A549 (cell line): ENCODE data around the gene DPYSL4. TPM values are rescaled to one million over a fixed set of nuclear protein-coding genes. Genes with fewer than 3 reads are reported as not detected.

ENCODE experiments used
- ATAC-seq, 2 experiments: fragments of 200-7000 bp in 1 of 2; fragments of >200 bp in 1 of 2; cut with Nextera tagmentation in 1 of 2; cut with Tn5 transposase in 1 of 2; 3 replicates each; pipeline versions ENCODE4 v1.8.0 to v1.9.1; 2018 to 2020; ENCODE audit warnings: mild to moderate bottlenecking in 1 of 2, moderate library complexity in 1 of 2
- CTCF ChIA-PET: fragments of 300-600 bp; sonication (Branson Sonifier 250); formaldehyde crosslinking; extraction: SDS; loops from one replicate; lab custom pipeline; 2021; ENCODE audit warnings: antibody characterized with exemption, inconsistent platforms; lab: Yijun Ruan, JAX
- POLR2A ChIA-PET: fragments of 350-600 bp; formaldehyde crosslinking; extraction: SDS; loops from one replicate; lab custom pipeline; 2021; ENCODE audit warnings: antibody characterized with exemption, inconsistent platforms; lab: Yijun Ruan, JAX
- DNase-seq, 2 experiments: peaks; one replicate each; pipeline versions ENCODE4 v3.0.0 to v3.0.0-alpha.2; 2011 to 2016; ENCODE audit warnings: low read depth in 1 of 2, low spot score in 1 of 2
- FAIRE-seq: peaks from 2 replicates; lab custom pipeline; 2011; peaks lifted over from hg19 to GRCh38; lab: Jason Lieb, UNC
- H3K27ac ChIP-seq, 2 experiments: fragments of >200 bp; sonication (Bioruptor Twin); formaldehyde crosslinking; 3 replicates each; pipeline ENCODE4 v1.5.1; 2016 to 2017
- H3K4me1 ChIP-seq: fragments of >200 bp; sonication (Bioruptor Twin); formaldehyde crosslinking; 3 replicates; pipeline ENCODE4 v1.6.1; 2016
- H3K4me2 ChIP-seq: fragments of >200 bp; sonication (Bioruptor Twin); formaldehyde crosslinking; 3 replicates; pipeline ENCODE4 v1.6.1; 2016
- H3K4me3 ChIP-seq: fragments of >200 bp; sonication (Bioruptor Twin); formaldehyde crosslinking; 3 replicates; pipeline ENCODE4 v1.5.1; 2016
- H3K9me3 ChIP-seq: fragments of >200 bp; sonication (Bioruptor Twin); formaldehyde crosslinking; 3 replicates; pipeline ENCODE4 v1.6.1; 2016
- CBX8 ChIP-seq: fragments of 200-600 bp; sonication (generic); IDR thresholded peaks from 2 replicates; pipeline ENCODE4 v1.6.1; 2016
- CTCF ChIP-seq: fragments of >200 bp; sonication (Bioruptor Twin); formaldehyde crosslinking; IDR thresholded peaks from 3 replicates; pipeline ENCODE4 v1.5.1; 2016
- EP300 ChIP-seq, 2 experiments: fragments of >200 bp; sonication (Bioruptor Twin); formaldehyde crosslinking; IDR thresholded peaks; 2 replicates in 1 of 2; 3 replicates in 1 of 2; pipeline ENCODE4 v1.6.1; 2016 to 2017
- FOXS1 ChIP-seq: fragments of 250-450 bp; sonication (Bioruptor Pico); IDR thresholded peaks from 2 replicates; pipeline ENCODE4 v1.5.0; 2020; ENCODE audit warnings: mild to moderate bottlenecking, moderate library complexity
- HOXB13 ChIP-seq: fragments of 250-450 bp; sonication (Bioruptor Pico); IDR thresholded peaks from 2 replicates; pipeline ENCODE4 v1.5.0; 2020; ENCODE audit warnings: low read depth, mild to moderate bottlenecking, moderate library complexity
- JUNB ChIP-seq: fragments of >200 bp; sonication (Bioruptor Twin); formaldehyde crosslinking; IDR thresholded peaks from 2 replicates; pipeline ENCODE4 v1.6.1; 2016
- NFE2L2 ChIP-seq: fragments of 150-350 bp; conservative IDR thresholded peaks from 2 replicates; pipeline ENCODE4 v1.6.1; 2014; ENCODE audit warnings: low read length
- NPAS2 ChIP-seq: fragments of 250-450 bp; sonication (Bioruptor Pico); IDR thresholded peaks from 2 replicates; pipeline ENCODE4 v1.8.0; 2022; ENCODE audit warnings: mild to moderate bottlenecking, moderate library complexity, borderline replicate concordance
- RARB ChIP-seq: fragments of 250-450 bp; sonication (Bioruptor Pico); IDR thresholded peaks from 2 replicates; pipeline ENCODE4 v1.8.0; 2021; ENCODE audit warnings: mild to moderate bottlenecking, moderate library complexity
- RFX5 ChIP-seq: fragments of 450-650 bp; IDR thresholded peaks from 2 replicates; pipeline ENCODE4 v1.7.1; 2014; ENCODE audit warnings: antibody characterized with exemption, mild to moderate bottlenecking, moderate library complexity
- RNF2 ChIP-seq: fragments of 200-600 bp; sonication (generic); IDR thresholded peaks from 2 replicates; pipeline ENCODE4 v1.6.1; 2016; ENCODE audit warnings: low read depth, mild to moderate bottlenecking, antibody characterized with exemption, moderate library complexity, borderline replicate concordance
- SMC3 ChIP-seq: fragments of >200 bp; sonication (Bioruptor Twin); formaldehyde crosslinking; IDR thresholded peaks from 3 replicates; pipeline ENCODE4 v1.6.1; 2018; ENCODE audit warnings: inconsistent platforms
- ZFP36 ChIP-seq: fragments of 450-650 bp; IDR thresholded peaks from 2 replicates; pipeline ENCODE4 v1.6.1; 2014; ENCODE audit warnings: borderline replicate concordance; ENCODE audit not compliant: partially characterized antibody
- ZNF302 ChIP-seq: fragments of 250-450 bp; sonication (Bioruptor Pico); IDR thresholded peaks from 2 replicates; pipeline ENCODE4 v1.9.0; 2021; ENCODE audit warnings: inconsistent platforms, mild to moderate bottlenecking, moderate library complexity
- ZSCAN20 ChIP-seq: fragments of 250-450 bp; sonication (Bioruptor Pico); IDR thresholded peaks from 2 replicates; pipeline ENCODE4 v1.8.0; 2022; ENCODE audit warnings: mild to moderate bottlenecking, moderate library complexity
- WGBS: methylation state at CpG from one replicate; pipeline ENCODE4 v1.1.6; 2017; ENCODE audit errors: missing lambda C conversion rate; 5-methylcytosine and 5-hydroxymethylcytosine counted together
- polyA plus RNA-seq, 4 experiments: library from polyadenylated mRNA; depleted of rRNA in 3 of 4; stranded (reverse); fragments of >200 nt; fragmentation: RNase III in 1 of 4; extraction: RNeasy Plus Mini Kit Qiagen cat#74134 plus additional on column Dnase treatment in 1 of 4; gene quantifications; 2 replicates in 3 of 4; 3 replicates in 1 of 4; pipeline ENCODE4 v1.2.3, GENCODE V29; 2011 to 2017
- TF ChIP-seq, protein P1 (sequence below): IDR thresholded peaks from 2 replicates; pipeline ENCODE4 v1.6.1; 2012; ENCODE audit warnings: low read depth, borderline replicate concordance

DPYSL4 gene
- polyA plus RNA-seq, 2 of the 4 experiments (the other 2 are of a cell fraction): 2.9 to 14.1 TPM

DNA sequence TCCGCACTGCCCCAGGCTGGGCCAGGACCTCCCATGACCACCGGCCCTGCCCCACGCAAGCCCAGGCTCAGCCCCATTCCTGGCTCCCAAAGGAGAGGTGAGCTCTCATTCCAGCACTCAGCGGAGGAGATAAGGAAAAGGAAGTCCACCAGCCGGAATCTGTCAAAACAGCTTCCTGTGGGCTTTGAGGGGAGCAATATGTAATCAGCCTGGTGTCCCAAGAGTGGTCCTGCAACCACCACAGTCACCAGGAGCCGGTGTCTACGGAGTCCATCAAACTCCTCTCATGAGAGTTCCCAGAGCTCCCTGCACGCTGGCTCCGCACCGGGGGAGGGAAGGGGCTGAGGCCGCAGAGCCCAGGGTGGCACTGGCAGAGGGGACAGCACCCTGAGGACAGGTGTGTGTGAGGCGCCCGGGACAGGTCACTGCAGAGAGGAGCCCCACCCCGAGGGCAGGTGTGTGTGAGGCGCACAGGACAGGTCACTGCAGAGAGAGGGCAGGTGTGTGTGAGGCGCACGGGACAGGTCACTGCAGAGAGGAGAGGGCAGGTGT is 63.2 kb downstream of the DPYSL4 start:
- Histone ChIP-seq H3K27ac (no peak overlapping the region; a peak in 1 of 6 replicates), H3K4me3 (no peak overlapping the region)
- CTCF ChIA-PET: interaction anchor here (1.3 to 3.2 kb wide), 3 partner anchors 27 to 104 kb away, joined by 4 to 13 read pairs (median 7); no protein-coding TSS in a partner anchor
- FAIRE-seq (no peak), DNase-seq (no peak)
- no peak for TF ChIP-seq FOXS1
- TF ChIP-seq, all 56 proteins: peak for 0
- Histone ChIP-seq H3K4me2 (no peak overlapping the region), H3K4me1 (peaks cover 10% of the 10 kb centered on the region), H3K9me3 (no peaks in the 10 kb centered on the region)
- peak in 1 of 2 experiments; percentile 4; a peak in 2 of 6 replicates for ATAC-seq
- WGBS: 87% methylated on average over 6 of the region's 17 CpGs
- POLR2A ChIA-PET: interaction anchor here (1.4 kb wide), 1 partner anchor 58 kb away, joined by 9 read pairs; the partner anchor contains the start of gene STK32C

DNA sequence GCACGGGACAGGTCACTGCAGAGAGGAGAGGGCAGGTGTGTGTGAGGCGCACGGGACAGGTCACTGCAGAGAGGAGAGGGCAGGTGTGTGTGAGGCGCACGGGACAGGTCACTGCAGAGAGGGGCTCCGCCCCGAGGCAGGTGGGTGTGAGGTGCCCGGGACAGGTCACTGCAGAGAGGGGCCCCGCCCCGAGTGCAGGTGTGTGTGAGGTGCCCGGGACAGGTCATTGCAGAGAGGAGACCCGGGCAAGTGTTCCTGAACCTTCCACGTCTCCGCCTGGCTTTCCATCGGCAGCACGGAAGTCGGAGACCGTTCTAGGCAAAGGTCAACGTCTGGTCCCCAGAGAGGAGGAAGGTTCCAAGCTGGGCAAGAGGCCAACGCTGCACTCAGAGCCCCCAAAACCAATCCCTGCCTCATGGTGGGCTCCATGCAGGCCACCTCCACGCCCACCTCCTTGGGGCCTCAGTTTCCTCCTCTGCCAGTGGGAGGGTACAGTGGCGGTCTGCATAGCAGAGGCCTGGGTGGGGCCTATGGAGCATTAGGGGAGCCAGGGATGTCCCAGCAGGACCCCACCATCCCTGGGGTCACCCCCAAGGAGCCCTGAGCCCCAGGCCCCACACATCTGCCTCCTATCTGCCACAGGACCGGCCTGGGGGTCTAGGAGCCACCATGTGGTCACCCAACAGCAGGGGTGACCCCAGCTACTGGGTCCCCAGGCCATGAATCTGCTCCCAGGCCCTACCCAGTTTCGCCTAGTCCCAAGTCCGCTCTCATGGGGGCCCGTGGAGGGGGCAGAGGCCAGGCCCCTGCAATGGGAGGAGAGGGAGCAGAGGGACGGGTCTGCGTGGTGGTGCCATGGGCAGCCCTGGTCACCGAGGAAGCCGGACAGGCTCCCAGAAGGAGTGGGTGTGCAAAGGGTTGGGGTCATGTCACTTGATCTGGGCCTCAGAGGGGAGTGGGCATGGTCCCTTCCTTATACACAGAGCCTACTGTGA is 64.0 kb downstream of the DPYSL4 start:
- 75% methylated on average over 24 of the region's 30 CpGs for WGBS
- ATAC-seq (no peak), FAIRE-seq (no peak), DNase-seq (no peak)
- no peak for TF ChIP-seq EP300 (IDR thresholded peaks at IDR 0.05)
- TF ChIP-seq RNF2: no peak
- TF ChIP-seq ZSCAN20 (CRISPR knock-in tag): no peak
- no peak for TF ChIP-seq NPAS2 (CRISPR knock-in tag)
- TF ChIP-seq, protein P1, sequence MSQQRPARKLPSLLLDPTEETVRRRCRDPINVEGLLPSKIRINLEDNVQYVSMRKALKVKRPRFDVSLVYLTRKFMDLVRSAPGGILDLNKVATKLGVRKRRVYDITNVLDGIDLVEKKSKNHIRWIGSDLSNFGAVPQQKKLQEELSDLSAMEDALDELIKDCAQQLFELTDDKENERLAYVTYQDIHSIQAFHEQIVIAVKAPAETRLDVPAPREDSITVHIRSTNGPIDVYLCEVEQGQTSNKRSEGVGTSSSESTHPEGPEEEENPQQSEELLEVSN: no peak
- TF ChIP-seq RARB (CRISPR knock-in tag): no peak
- no peak for TF ChIP-seq RFX5
- TF ChIP-seq ZNF302 (CRISPR knock-in tag): no peak
- TF ChIP-seq NFE2L2: no peak
- no peak for TF ChIP-seq SMC3
- TF ChIP-seq CBX8: no peak
- TF ChIP-seq JUNB: no peak
- TF ChIP-seq ZFP36: no peak
- TF ChIP-seq CTCF: no peak
- TF ChIP-seq HOXB13 (CRISPR knock-in tag): no peak
- no peak overlapping the region for H3K4me3 ChIP-seq
- no peaks in the 10 kb centered on the region for H3K9me3 ChIP-seq
- no peak overlapping the region for H3K27ac ChIP-seq
- CTCF ChIA-PET: no interaction called here
- POLR2A ChIA-PET: no interaction called here
- H3K4me1 ChIP-seq: peaks cover 10% of the 10 kb centered on the region
- H3K4me2 ChIP-seq: no peak overlapping the region

- FAIRE-seq: no peak
- TF ChIP-seq CTCF: no peak
- TF ChIP-seq RNF2: no peak
- TF ChIP-seq ZSCAN20 (CRISPR knock-in tag): no peak
- Histone ChIP-seq H3K4me3 (no peak overlapping the region), H3K4me1 (peaks cover 10% of the 10 kb centered on the region), H3K4me2 (no peak overlapping the region), H3K27ac (no peak overlapping the region), H3K9me3 (no peaks in the 10 kb centered on the region)
- ATAC-seq: no peak
- 95% methylated on average over 3 of the region's 6 CpGs for WGBS
- CTCF ChIA-PET: interaction anchor here (0.7 to 1.8 kb wide), 2 partner anchors 10 to 99 kb away, joined by 4 read pairs; no protein-coding TSS in a partner anchor
- DNase-seq: no peak
- POLR2A ChIA-PET: no interaction called here
These were observed 65.2 kb downstream of the DPYSL4 start for GRCh38 chr10:132251928-132252327.
